GM21717 (cell line): ENCODE measurements around the gene SLC9A1.

Experiments
- ATAC-seq: cut with Tn5 transposase; IDR thresholded peaks from one replicate; pipeline ENCODE4 v1.9.1; 2021; ENCODE audit warnings: mild to moderate bottlenecking, moderate library complexity; ENCODE audit not compliant: unreplicated experiment

SLC9A1 gene

DNA sequence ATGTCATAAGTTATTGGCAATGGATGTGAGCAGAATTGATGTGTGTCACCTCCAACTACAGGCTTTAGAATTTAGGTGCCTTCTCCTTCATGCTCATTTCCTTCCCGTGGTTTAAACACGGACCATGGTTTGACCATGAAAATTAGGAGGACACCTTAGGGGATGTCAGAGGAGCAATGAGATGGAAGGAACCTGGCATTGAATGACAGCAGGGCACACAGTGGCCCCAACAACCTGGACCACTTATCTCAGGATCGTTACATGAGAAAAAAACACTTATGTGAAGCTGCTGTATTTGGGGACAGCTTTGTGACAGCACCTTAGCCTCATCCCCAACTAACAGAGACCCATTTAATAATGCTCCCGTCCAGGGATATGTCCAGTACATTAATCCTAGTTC lies 70.8 kb downstream of the SLC9A1 start:
- no peak for ATAC-seq

DNA sequence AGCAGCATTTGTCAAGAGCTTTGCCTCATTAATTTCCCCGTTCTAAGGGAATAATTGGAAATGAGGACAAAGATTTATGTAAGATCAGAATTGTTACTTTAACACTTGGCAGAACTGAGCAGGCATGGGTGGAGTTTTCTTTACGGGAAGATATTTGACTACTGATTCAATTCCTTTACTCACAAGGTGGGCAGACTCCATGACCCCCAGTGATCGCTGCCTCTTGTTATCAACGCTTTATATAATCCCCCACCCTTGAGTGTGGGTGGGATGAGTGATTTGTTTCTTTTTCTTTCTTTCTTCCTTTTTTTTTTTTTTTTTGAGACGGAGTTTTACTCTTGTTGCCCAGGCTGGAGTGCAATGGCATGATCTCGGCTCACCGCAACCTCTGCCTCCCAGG lies 77.0 kb downstream of the SLC9A1 start:
- ATAC-seq = no peak

DNA sequence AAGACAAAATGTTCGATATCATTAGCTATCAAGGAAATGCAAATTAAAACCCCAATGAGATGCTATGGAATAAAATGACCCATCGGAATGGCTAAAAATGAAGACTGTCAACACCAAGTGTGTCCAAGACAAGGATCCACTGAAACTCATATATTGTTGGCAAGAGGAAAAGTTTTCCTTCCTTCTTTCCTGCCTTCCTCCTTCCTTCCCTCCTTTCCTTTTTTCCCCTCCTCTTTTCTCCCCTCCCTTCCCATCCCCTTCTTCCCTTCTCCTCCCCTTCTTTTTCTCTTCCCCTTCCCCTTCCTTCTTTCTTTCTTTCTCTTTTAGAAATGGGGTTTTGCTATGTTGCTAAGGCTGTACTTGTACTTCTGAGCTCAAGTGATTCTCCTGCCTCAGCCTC lies 78.1 kb downstream of the SLC9A1 start:
- ATAC-seq = no peak

DNA sequence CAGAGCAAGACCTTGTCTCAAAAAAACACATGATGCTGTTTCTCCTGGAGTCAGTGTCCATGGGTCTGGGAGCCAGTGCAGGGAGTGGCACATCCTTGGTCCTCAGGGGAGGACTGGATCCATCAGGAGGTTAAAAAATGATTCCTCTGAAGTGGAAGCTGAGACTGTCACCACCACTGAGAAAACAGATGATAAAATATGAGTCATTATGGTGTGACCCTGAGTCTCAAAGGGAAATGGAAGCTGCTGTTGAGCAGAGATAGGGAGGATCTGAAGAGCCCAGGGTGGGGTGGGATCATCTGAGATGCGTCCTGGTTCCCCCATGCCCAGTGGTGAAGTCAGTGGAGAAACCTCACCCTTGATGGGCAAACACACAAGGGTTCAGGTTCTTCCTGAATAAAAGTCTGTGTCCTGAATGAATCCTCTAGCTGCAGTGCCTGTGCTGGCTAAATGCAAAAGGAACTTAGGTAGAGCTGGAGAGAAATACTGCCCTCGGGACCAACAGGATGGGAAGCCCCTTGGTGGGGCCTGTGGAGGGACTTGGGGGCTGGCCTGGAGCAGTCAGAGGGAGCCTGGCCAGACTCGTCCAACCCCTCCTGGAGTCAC lies 80.6 kb downstream of the SLC9A1 start:
- ATAC-seq = no peak

DNA sequence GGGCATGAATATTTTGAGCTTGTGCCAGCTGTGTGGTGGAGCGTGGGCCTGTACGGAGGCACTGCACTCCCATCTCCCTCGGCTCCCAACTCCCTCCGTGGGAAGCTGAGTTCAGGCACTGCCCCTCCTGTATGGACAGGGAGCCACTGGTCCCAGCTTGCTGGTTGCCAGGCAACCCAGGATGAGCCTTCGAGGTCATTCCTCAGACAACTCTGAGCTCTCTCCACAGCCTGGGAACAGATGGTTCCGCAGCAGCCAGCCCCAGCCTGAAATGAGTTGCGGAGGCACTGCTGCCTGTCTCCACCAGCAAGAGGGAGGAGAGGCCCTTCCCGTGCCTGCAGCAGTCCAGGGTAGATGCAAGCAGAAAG lies 83.9 kb downstream of the SLC9A1 start:
- no peak for ATAC-seq

DNA sequence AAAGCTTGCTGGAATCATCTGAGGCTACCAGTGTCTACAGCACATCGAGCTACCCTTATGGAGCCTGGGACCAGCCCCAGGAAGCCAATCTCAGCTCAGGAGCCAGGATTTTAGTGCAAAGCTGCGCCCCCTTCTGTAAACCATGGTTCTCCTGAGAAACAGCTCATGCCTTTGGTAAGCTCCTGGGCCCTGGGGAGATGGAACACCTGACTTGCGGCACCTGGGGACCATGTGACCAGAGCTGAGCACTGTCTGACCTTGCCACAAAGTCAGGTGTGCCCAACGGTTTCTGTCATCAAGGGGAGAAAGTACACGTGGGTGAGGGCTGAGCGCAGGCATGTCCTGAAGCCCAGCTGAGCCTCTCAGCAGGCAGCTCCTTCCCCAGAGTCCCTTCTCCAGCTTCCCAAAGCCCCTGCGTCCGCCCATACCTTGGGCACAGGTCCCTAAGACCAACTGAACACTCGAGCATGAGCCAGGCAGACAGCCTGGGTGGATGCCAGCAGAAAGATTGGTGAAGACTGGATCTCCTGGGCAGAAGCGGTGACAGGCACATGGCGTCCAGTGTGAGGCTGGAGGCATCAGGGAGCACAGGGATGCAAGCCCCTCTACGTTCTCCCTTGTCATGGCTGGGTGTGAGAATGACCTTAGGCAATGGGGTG lies 84.4 kb downstream of the SLC9A1 start:
- no peak for ATAC-seq

DNA sequence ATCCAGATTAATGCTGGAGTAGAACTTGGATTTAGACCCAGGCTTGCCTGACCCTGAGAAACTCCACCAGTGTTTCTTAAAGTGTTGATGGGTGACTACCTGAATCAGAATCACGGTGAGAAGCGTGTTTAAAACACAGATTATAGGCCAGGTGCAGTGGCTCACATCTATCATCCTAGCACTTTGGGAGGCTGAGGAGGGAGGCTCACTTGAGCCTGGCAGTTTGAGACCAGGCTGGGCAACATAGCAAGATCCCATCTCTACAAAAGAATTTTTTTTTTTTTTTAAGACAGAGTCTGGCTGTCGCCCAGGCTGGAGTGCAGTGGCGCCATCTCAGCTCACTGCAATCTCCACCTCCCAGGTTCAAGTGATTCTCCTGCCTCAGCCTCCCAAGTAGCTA lies 86.0 kb downstream of the SLC9A1 start:
- ATAC-seq = no peak

DNA sequence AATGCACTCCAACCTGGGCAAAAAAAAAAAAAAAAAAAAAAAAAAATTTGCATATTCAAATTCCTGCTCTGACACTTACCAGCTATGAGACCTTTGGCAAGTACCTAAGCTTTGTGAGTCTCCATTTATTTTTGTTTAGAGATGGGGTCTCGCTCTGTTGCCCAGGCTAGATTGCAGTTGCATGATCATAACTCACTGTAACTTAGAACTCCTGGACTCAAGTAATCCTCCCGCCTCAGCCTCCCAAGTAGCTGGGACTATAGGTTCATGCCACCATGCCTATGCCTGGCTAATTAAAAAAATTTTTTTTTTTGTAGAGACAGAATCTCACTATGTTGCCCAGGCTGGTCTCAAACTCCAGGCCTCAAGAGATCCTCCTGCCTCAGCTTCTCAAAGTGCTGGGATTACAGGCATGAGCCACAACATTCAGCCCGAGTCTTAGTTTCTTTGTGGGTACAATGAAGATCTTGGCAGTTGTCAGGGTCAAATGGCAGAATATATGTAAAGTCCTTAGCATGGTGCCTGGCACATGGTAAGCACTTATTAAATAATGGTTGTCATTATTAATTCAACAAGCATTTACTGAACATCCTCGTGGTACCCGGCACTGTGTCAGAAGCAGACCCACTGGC lies 88.8 kb downstream of the SLC9A1 start:
- no peak for ATAC-seq

DNA sequence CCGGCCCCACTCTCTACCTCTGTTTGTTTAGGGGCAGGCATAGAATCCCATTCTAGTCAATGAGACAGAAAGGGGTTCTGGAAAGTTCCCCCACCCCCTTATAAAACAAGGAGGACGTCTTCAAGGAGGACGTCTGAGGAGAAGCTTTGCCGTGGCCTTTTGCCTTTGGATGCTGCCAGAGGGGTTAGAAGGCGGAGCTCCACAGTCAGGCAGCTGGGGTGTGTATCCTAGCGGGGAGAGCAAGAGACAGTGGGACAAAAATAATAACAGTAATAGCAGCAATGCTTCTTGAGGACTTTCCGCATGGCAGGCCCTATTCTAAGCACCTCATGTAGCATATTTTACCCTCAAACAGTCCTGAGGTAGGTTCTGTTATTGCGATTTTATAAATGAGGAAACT lies 94.0 kb downstream of the SLC9A1 start:
- no peak for ATAC-seq

DNA sequence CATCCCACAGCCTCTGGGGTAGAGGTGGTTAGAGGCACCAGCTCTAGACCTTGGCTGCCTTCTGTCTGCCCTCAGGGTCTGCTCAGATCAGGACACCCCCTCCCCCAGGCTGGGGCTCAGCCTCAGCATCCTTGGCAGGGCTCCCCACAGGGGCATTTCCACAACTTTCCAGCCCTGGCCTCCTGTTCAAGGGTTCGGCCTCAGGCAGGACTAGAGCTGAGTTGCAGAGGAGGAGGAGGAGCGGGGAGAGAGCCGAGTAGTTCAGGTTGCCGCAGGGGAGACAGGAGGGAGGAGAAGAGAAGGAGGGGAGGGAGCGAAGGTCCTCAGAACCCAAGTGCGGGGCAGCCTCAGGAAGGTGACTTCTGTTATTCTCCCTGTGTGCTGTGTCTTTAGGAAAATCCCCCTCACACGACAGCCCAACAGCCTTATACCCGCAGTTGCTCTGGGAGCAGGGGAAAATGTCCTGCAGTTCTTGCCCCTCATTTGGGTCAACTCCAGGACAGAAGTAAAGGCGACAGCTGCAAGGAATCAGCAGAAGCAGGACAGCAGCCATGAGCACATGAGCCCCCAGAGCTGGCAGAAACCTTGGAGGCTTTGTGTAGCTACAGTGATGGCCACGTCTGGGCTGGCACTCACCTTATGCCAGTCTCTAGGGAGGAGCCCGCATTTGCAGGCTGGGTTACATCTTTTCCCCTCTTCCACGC lies 95.8 kb downstream of the SLC9A1 start:
- no peak for ATAC-seq

DNA sequence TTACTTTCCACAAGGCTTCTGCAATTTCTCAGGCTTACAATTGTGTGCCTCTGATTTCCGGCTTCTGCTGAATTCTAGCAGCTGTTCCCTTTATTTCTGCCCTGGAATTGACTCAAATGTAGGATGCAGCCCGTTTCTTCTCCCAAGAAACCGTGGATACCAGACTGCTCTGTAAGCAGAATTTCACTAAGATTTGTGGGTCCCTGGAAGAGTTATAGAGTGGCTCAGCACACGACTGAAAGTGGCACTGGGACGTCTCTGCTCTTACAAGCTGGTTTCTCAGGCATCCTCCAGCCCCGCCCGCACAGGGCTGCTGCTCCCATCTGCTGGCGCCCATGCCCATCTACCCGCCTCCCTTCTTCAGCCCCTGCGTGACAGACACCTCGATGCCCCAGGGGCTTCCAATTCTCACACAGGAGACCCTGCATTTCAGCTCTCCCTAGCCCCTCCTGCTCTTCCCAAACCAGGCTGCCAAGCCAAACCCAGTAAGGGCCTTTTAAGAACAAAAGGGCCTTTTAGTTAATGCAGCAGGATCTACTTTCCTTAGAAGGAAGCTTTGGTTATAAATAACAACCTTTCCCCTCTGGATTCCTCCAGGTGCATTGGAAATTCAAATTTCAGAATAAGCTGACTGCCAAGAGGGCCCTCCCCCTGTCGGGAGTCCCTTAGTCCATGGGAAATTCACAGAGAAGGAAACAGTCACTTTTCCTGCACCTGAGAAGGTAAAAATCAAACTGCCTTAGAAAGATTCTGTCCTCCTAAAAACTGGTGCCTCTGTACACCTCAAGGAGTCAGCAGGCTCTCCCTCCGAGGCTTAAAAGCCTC lies 96.9 kb downstream of the SLC9A1 start:
- ATAC-seq = no peak

DNA sequence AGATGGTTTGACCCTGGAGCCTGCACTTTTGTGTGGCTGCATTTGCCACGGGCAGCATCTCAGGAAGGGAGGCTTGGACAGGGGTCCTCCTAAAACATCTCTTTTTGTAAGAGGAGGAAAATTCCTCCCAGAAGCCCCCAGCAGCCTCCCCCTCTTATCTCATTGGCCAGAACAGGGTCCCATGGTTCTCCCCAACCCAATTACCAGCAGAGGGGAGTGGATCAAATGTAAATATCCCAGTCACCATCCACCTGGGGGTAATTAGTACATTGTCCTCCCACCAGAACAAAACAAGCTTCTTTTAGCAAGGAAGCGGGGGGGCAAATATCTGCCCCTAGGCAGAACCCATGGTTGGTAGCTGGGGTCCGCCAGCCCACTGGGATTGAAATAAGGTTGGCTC lies 97.5 kb downstream of the SLC9A1 start:
- no peak for ATAC-seq

DNA sequence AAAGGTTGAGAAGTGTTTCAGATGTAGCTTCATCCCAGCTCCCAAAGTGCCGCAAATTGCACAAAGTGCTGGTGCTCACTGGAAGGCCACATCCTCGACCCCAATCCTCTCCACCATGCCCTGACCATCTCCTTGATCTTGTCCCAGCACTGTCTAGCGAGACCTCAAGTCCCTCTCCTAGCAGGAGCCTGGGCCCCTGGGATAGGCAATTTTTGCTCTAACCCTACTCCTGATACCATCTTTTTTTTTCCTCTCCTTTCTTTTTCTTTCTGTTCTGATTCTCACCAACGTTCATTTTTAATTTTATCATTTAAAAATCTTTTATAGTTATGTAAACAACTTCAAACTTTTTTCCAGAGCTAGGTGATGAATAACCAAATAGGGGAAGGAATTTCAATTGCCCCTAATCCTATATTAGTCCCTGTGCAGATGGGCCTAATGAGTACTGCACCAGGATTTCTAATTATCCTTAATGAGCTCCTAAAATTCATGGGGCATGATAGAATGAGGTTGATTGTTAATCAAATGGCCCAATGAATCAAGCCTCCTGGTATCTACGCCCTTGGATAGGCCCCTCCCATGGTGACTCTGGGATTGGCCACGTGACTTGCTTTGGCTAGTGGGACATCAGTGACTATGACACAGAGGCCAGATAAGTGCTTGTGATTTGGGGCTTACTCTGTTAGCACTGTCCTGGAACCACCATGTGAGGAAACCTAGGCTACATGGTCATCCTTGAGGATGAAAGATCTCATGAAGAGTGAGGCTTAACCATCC lies 100.8 kb downstream of the SLC9A1 start:
- ATAC-seq = no peak

DNA sequence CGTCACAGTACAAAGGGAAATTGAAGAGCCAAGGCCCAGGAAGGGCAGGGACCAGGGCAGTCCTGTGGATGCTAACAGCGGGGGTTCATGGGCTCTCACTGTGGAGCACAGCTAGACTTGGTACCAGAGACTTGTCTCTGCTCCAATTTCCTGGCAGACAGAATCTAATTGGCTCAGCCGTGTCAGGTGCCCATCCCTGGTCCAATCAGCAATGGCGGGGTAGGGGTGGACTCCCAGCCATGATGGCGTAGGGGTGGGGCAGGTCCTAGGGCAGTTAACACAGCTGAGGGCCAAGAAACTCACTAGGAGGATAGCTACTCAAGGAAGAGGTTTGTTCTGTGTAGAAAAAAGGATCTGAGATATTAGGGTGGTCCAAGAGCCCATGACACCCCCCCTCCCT lies 102.4 kb downstream of the SLC9A1 start:
- no peak for ATAC-seq

DNA sequence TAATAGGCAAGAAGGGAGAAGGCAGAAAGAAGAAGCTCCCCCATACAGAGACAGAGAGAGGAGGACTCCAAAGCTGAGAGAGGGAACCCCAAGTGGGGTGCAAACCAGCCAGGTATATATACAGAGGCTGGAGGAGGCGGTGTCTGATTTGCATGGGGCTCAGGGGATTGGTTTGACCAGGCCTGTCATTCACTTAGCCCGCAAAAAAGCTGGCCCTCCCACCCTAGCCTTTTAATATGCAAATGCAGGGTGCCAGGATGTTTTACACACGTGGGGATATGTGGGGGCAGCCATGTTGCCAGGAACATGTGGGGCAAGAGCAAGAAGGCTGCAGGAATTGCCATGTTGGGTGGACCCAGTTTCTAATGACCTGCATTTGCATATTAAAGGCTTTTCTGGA lies 105.3 kb downstream of the SLC9A1 start:
- ATAC-seq = no peak

DNA sequence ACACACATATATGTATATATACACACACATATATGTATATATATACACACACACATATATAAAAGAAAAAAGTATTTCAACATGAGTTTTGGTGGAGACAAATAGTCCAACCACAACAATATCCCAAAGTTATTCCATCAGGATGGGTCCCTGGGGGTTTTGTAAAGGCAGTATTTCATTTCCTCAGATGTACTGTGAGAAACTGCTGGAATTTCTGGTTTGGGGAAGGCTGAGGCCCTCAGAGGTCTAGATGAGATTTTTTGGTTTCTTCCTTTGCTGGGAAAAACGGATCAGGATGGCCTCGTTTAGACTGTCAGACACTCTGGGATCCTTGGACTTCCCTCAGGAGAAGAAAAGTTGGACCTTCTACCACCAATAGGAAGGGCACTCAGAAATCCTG lies 105.8 kb downstream of the SLC9A1 start:
- ATAC-seq = no peak
